Testis (tissue), 3 donors: ENCODE results near the gene NPC1L1. TPM values are rescaled to one million over a fixed set of nuclear protein-coding genes. Genes with fewer than 3 reads are reported as not detected.

Experiments
- DNase-seq: peaks from one replicate; pipeline ENCODE4 v3.0.0-alpha.2; 2019
- H3K27ac ChIP-seq, 2 donors: fragments of 200-600 bp; sonication (generic); one replicate each; pipeline ENCODE4 v1.5.1; 2019
- H3K27me3 ChIP-seq: fragments of 200-600 bp; sonication (generic); one replicate; pipeline ENCODE4 v1.5.1; 2019
- H3K36me3 ChIP-seq: fragments of 200-600 bp; sonication (generic); one replicate; pipeline ENCODE4 v1.5.1; 2017; ENCODE audit warnings: low read depth; ENCODE audit errors: missing control alignments
- H3K4me1 ChIP-seq: fragments of 200-600 bp; sonication (generic); one replicate; pipeline ENCODE4 v1.5.1; 2019
- H3K4me3 ChIP-seq, 2 donors: fragments of 200-600 bp; sonication (generic); one replicate each; pipeline ENCODE4 v1.5.1; 2017 to 2019
- H3K9me3 ChIP-seq: fragments of 200-600 bp; sonication (generic); one replicate; pipeline ENCODE4 v1.5.1; 2017
- CTCF ChIP-seq, 3 experiments: fragments of 450-650 bp in 2 of 3; fragments of 200-600 bp in 1 of 3; sonication (generic) in 1 of 3; IDR thresholded peaks; one replicate each; pipeline ENCODE4 v1.5.1; 2016 to 2019; ENCODE audit warnings: antibody characterized with exemption in 3 of 3, mild to moderate bottlenecking in 2 of 3, moderate library complexity in 1 of 3
- POLR2A ChIP-seq: fragments of 450-650 bp; IDR thresholded peaks from one replicate; pipeline ENCODE4 v1.6.1; 2017; ENCODE audit warnings: antibody characterized with exemption, mild to moderate bottlenecking, moderate library complexity
- WGBS, 2 donors: methylation state at CpG; one replicate each; pipeline ENCODE4 v1.1.5; 2018; 5-methylcytosine and 5-hydroxymethylcytosine counted together
- intact Hi-C: fragments of 100-400 bp; cut with DNase I; formaldehyde crosslinking; loops from one replicate; pipeline ENCODE4 v1.15.1; 2023; ENCODE audit warnings: low total_unique reads
- polyA plus RNA-seq: library from polyadenylated mRNA; stranded (reverse); fragments of 350-450 nt; fragmentation: Illumina TruSeq; extraction: RNeasy Lipid Tissue Mini Kit (QIAGEN cat#74804); gene quantifications from one replicate; pipeline ENCODE4 v1.2.3, GENCODE V29; 2014; ENCODE audit warnings: low read depth, low replicate concordance; ENCODE audit not compliant: insufficient read depth
- total RNA-seq, 2 donors: library from RNA; depleted of rRNA; stranded (reverse); fragments of >200 nt; gene quantifications; one replicate each; pipeline ENCODE4 v1.2.3, GENCODE V29; 2016

NPC1L1 gene
- total and polyA plus RNA-seq, 3 donors from 2014 or later: 0.37 to 0.83 (median 0.55) TPM

GRCh38 chr7:44498230-44498954 is 42.7 kb downstream of the NPC1L1 start:
- Histone ChIP-seq H3K36me3 (no peaks in the 10 kb centered on the region), H3K27me3 (no peaks in the 10 kb centered on the region), H3K4me3 (no peak overlapping the region), H3K27ac (no peak overlapping the region), H3K4me1 (no peaks in the 10 kb centered on the region), H3K9me3 (no peaks in the 10 kb centered on the region)
- no peak for TF ChIP-seq POLR2A
- no peak for TF ChIP-seq CTCF (IDR thresholded peaks at IDR 0.05)
- WGBS, 2 donors: 66 to 71% methylated on average over 4 of the region's 4 CpGs
- intact Hi-C loops: no loop called here
- no peak for DNase-seq

GRCh38 chr7:44497155-44498027 is 43.7 kb downstream of the NPC1L1 start:
- Histone ChIP-seq H3K27me3 (no peaks in the 10 kb centered on the region), H3K9me3 (no peaks in the 10 kb centered on the region), H3K4me1 (no peaks in the 10 kb centered on the region), H3K27ac (no peak overlapping the region), H3K4me3 (no peak overlapping the region), H3K36me3 (no peaks in the 10 kb centered on the region)
- 91 to 99% methylated on average over 5 of the region's 5 CpGs for WGBS, 2 donors
- intact Hi-C loops: no loop called here
- no peak for DNase-seq
- no peak for TF ChIP-seq POLR2A
- TF ChIP-seq CTCF (IDR thresholded peaks at IDR 0.05): no peak

DNA sequence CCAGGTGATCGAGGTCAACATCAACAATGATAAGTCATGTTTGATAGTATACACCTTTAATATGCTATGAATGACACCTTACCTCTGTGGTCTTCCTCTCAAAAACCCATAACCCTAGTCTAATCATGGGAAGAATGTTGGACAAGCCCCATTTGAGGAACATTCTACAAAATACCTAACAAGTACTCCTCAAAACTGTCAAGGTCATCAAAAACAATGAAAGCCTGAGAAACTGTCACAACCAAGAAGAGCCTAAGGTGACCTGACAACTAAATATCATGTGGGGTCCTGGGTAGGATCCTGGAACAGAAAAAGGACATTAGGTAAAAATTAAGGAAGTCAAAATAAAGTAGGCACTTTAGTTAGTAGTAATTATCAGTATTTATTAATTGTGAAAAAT is 44.7 kb downstream of the NPC1L1 start:
- H3K27ac ChIP-seq: no peak overlapping the region
- no peak overlapping the region for H3K4me3 ChIP-seq
- WGBS, 2 donors: 81 to 92% methylated on average over 1 of the region's 1 CpG
- H3K36me3 ChIP-seq: no peaks in the 10 kb centered on the region
- H3K9me3 ChIP-seq: no peaks in the 10 kb centered on the region
- H3K4me1 ChIP-seq: peaks cover under 1% of the 10 kb centered on the region
- H3K27me3 ChIP-seq: no peaks in the 10 kb centered on the region
- no peak for TF ChIP-seq POLR2A
- TF ChIP-seq CTCF (IDR thresholded peaks at IDR 0.05): no peak
- no peak for DNase-seq
- intact Hi-C loops: no loop called here

DNA sequence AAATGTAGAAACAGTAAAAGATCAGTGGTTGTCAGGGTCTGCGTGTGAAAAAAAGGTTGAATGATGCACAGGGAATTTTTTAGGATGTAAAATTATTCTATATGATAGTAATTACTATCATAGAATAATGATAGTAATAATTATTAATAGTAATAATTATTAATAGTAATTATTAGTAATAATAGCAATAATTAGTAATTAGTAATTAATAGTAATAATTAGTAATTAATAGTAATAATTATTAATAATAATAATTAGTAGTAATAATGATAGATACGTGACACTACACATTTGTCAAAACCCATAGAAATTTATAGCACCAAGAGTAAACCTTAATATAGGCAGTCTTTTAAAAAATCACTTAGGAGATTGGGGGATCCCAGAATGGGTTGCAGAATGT is 46.2 kb downstream of the NPC1L1 start:
- no peak overlapping the region for H3K27ac ChIP-seq
- no peaks in the 10 kb centered on the region for H3K27me3 ChIP-seq
- H3K9me3 ChIP-seq: no peaks in the 10 kb centered on the region
- DNase-seq: no peak
- H3K4me3 ChIP-seq: no peak overlapping the region
- no peaks in the 10 kb centered on the region for H3K36me3 ChIP-seq
- TF ChIP-seq CTCF (IDR thresholded peaks at IDR 0.05): no peak
- TF ChIP-seq POLR2A: no peak
- intact Hi-C loops: no loop called here
- WGBS, 2 donors: 77 to 78% methylated on average over 2 of the region's 2 CpGs
- peaks cover 4% of the 10 kb centered on the region for H3K4me1 ChIP-seq
